Astrocyte (in vitro differentiated cells and primary cell): ENCODE data around the gene TOLLIP.

ENCODE experiments used
- EZH2 ChIP-seq: IDR thresholded peaks from 2 replicates; pipeline ENCODE4 v1.6.1; 2012; ENCODE audit warnings: mild to moderate bottlenecking, low read length, inconsistent platforms; ENCODE audit not compliant: insufficient read depth
- TF ChIP-seq, protein P1 (sequence below): IDR thresholded peaks from 2 replicates; pipeline ENCODE4 v1.5.1; 2011; ENCODE audit warnings: low read depth, mild to moderate bottlenecking, inconsistent platforms, low read length, moderate library complexity; ENCODE audit not compliant: insufficient read depth

GRCh38 chr11:1307998-1308742 is 1.3 kb downstream of the TOLLIP start:
- TF ChIP-seq, protein P1, sequence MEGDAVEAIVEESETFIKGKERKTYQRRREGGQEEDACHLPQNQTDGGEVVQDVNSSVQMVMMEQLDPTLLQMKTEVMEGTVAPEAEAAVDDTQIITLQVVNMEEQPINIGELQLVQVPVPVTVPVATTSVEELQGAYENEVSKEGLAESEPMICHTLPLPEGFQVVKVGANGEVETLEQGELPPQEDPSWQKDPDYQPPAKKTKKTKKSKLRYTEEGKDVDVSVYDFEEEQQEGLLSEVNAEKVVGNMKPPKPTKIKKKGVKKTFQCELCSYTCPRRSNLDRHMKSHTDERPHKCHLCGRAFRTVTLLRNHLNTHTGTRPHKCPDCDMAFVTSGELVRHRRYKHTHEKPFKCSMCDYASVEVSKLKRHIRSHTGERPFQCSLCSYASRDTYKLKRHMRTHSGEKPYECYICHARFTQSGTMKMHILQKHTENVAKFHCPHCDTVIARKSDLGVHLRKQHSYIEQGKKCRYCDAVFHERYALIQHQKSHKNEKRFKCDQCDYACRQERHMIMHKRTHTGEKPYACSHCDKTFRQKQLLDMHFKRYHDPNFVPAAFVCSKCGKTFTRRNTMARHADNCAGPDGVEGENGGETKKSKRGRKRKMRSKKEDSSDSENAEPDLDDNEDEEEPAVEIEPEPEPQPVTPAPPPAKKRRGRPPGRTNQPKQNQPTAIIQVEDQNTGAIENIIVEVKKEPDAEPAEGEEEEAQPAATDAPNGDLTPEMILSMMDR: no peak
- TF ChIP-seq EZH2: no peak
